Stimulated activated CD4-positive, alpha-beta T cell treated with anti-CD3 and anti-CD28 coated beads, Interleukin-12 subunit alpha, Interleukin-12 subunit beta, amount 100 ng/mL, for 4 hours (primary cell): ENCODE measurements around the gene WNT9A.
"Not testable (repeated sequence)": the region's sequence is repeated elsewhere in the genome, so short reads cannot be mapped to it uniquely, and the experiment has no call there.

Experiments used
- DNase-seq: peaks from one replicate; pipeline ENCODE4 v3.0.0-alpha.2; 2020

The WNT9A gene

GRCh38 chr1:227883641-227884301 lies 64.0 kb downstream of the WNT9A start:
- no peak for DNase-seq

- DNase-seq: no peak
These were observed 64.6 kb downstream of the WNT9A start for GRCh38 chr1:227883073-227883520.

GRCh38 chr1:227880342-227880924 lies 67.3 kb downstream of the WNT9A start:
- no peak for DNase-seq

- not testable (repeated sequence) for DNase-seq
These were observed 69.9 kb downstream of the WNT9A start for GRCh38 chr1:227877810-227878209.

- not testable (repeated sequence) for DNase-seq
These were observed 75.8 kb downstream of the WNT9A start for GRCh38 chr1:227871892-227872291.

GRCh38 chr1:227870366-227870765 lies 77.4 kb downstream of the WNT9A start:
- no peak for DNase-seq

- no peak for DNase-seq
These were observed 77.9 kb downstream of the WNT9A start for GRCh38 chr1:227869851-227870305.

- no peak for DNase-seq
These were observed 78.4 kb downstream of the WNT9A start for GRCh38 chr1:227869279-227869842.
